Esophagus muscularis mucosa (tissue), 4 donors: Measurements from ENCODE around the gene RBP2. TPM values are rescaled to one million over a fixed set of nuclear protein-coding genes. Genes with fewer than 3 reads are reported as not detected.

Experiments
- DNase-seq: peaks from one replicate; pipeline ENCODE4 v3.0.0-alpha.2; 2017; ENCODE audit errors: extremely low spot score
- H3K27ac ChIP-seq, 4 donors: fragments of 200-600 bp; sonication (generic); replicated peaks in 1 of 4; 1 replicate in 3 of 4; 2 replicates in 1 of 4; pipeline ENCODE4 v1.5.1; 2016 to 2019; ENCODE audit warnings: mild to moderate bottlenecking in 1 of 4
- H3K27me3 ChIP-seq, 4 donors: fragments of 200-600 bp; sonication (generic); one replicate each; pipeline versions ENCODE4 v1.5.1 to v1.6.0; 2016 to 2019
- H3K36me3 ChIP-seq, 4 donors: fragments of 200-600 bp; sonication (generic); one replicate each; pipeline ENCODE4 v1.5.1; 2016 to 2019
- H3K4me1 ChIP-seq, 4 donors: fragments of 200-600 bp; sonication (generic); one replicate each; pipeline ENCODE4 v1.5.1; 2016 to 2019
- H3K4me3 ChIP-seq, 4 donors: fragments of 200-600 bp; sonication (generic); 1 replicate in 2 of 4; 2 replicates in 2 of 4; pipeline ENCODE4 v1.5.1; 2016 to 2019; ENCODE audit warnings: mild to moderate bottlenecking in 4 of 4, moderate library complexity in 1 of 4
- H3K9me3 ChIP-seq, 4 donors: fragments of 200-600 bp; sonication (generic); 1 replicate in 3 of 4; 2 replicates in 1 of 4; pipeline ENCODE4 v1.5.1; 2016 to 2019
- EP300 ChIP-seq: sonication (generic); formaldehyde crosslinking; IDR thresholded peaks from one replicate; pipeline ENCODE4 v1.6.1; 2017; ENCODE audit warnings: antibody characterized with exemption
- POLR2A ChIP-seq: fragments of 450-650 bp; IDR thresholded peaks from one replicate; pipeline ENCODE4 v1.6.1; 2017; ENCODE audit warnings: antibody characterized with exemption, moderate library complexity, mild to moderate bottlenecking, low read depth
- POLR2AphosphoS5 ChIP-seq, 2 donors: sonication (generic); formaldehyde crosslinking; IDR thresholded peaks; one replicate each; pipeline ENCODE4 v1.6.1; 2017; ENCODE audit warnings: antibody characterized with exemption in 2 of 2
- WGBS: methylation state at CpG from one replicate; pipeline ENCODE4 v1.1.5; 2018; 5-methylcytosine and 5-hydroxymethylcytosine counted together
- intact Hi-C: fragments of 100-400 bp; cut with DNase I; formaldehyde crosslinking; loops from one replicate; pipeline ENCODE4 v1.15.1; 2023
- total RNA-seq, 4 donors: library from RNA; depleted of rRNA; stranded (reverse); fragments of >200 nt; gene quantifications; one replicate each; pipeline versions ENCODE4 v1.1.0 to v1.2.1, GENCODE V29; 2016
- TF ChIP-seq, protein P1 (sequence below), 3 experiments: fragments of 200-600 bp in 2 of 3; fragments of 450-650 bp in 1 of 3; sonication (generic) in 2 of 3; IDR thresholded peaks; one replicate each; pipeline ENCODE4 v1.5.1; 2017 to 2019; ENCODE audit warnings: antibody characterized with exemption in 3 of 3, mild to moderate bottlenecking in 2 of 3, moderate library complexity in 1 of 3

Gene RBP2
- total RNA-seq, 4 donors from 2014 or later, result not detected

DNA sequence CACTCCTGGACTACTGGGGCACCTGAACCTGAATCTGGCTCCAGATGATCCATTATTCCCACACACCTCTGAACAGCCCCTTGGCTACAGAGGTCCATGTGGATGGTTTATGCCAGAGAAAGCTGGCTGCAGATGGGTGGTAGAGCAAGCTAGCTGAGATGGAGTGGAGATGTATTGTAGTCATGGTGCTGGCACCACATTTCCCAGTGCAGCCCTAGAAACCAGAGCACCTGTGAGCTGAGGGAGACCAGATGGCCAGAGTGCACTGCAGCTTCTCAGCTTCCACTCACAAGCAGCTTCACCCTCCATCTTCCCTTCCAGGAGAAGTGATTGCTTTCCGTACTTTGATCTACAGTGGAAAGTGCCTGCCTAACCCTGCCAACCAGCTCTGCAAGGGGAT, 33.3 kb upstream of the RBP2 start:
- Histone ChIP-seq H3K27ac (no peak overlapping the region), H3K36me3 (no peaks in the 10 kb centered on the region), H3K4me1 (no peaks in the 10 kb centered on the region), H3K9me3 (no peaks in the 10 kb centered on the region), H3K27me3 (no peaks in the 10 kb centered on the region), H3K4me3 (no peak overlapping the region)
- DNase-seq, result peak; percentile 86
- intact Hi-C loops, result no loop called here
- no peak for TF ChIP-seq POLR2AphosphoS5 (IDR thresholded peaks at IDR 0.05)
- 0% methylated on average over 1 of the region's 1 CpG for WGBS

DNA sequence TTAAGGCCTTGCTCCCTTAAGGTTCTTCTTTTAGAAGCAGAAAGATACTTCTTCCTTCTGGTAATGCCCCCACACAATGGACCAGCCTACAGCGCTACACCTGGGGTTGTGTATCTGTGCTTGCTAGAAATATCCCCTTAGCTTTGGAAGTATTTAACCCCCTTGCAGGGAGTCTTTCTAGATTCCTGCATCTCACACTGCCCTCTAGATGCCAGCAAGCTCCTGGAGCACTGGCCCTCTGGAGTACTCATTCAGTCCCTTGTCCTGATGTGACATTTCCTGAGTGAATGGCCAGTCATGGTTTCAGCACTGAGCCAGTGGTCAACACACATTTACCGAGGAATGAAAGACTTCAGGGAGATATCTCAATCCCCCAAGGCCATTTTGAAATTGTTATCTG, 30.4 kb upstream of the RBP2 start:
- intact Hi-C loops, result no loop called here
- Histone ChIP-seq H3K36me3 (no peaks in the 10 kb centered on the region), H3K4me1 (no peaks in the 10 kb centered on the region), H3K9me3 (no peaks in the 10 kb centered on the region), H3K4me3 (no peak overlapping the region), H3K27me3 (no peaks in the 10 kb centered on the region), H3K27ac (no peak overlapping the region)
- no peak for DNase-seq
- TF ChIP-seq EP300 (no peak), POLR2AphosphoS5 (IDR thresholded peaks at IDR 0.05) (no peak), POLR2A (no peak)
- TF ChIP-seq, protein P1, sequence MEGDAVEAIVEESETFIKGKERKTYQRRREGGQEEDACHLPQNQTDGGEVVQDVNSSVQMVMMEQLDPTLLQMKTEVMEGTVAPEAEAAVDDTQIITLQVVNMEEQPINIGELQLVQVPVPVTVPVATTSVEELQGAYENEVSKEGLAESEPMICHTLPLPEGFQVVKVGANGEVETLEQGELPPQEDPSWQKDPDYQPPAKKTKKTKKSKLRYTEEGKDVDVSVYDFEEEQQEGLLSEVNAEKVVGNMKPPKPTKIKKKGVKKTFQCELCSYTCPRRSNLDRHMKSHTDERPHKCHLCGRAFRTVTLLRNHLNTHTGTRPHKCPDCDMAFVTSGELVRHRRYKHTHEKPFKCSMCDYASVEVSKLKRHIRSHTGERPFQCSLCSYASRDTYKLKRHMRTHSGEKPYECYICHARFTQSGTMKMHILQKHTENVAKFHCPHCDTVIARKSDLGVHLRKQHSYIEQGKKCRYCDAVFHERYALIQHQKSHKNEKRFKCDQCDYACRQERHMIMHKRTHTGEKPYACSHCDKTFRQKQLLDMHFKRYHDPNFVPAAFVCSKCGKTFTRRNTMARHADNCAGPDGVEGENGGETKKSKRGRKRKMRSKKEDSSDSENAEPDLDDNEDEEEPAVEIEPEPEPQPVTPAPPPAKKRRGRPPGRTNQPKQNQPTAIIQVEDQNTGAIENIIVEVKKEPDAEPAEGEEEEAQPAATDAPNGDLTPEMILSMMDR (IDR thresholded peaks at IDR 0.05), result no peak
- 76% methylated on average over 1 of the region's 2 CpGs for WGBS

DNA sequence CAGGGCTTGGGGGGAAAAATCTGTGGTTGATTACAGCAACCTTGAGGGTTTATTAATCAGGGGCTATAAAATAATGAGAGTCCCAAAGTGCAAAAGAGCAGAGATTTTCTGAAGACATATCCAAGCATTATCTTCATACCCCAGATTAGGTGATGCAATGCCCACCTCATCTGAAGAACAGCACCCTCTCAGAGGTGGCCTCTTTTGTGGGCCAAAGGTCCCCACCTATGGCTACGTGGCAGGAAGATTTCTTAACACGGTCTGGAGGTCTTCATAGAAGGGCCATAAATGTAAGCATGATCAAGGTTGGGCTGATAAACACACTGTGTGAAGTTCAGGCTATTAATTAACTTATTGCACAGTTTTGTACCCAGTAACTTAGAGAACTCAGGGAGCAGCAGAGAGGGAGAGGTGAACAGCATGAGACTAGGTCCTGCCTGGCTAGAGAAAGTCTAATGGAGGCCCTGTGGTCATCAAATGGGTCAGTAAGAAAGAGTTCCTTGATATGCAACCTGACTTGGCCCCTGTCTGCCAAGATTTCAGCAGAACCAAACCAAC, 29.6 kb upstream of the RBP2 start:
- Histone ChIP-seq H3K9me3 (no peaks in the 10 kb centered on the region), H3K4me1 (no peaks in the 10 kb centered on the region), H3K27me3 (no peaks in the 10 kb centered on the region), H3K27ac (no peak overlapping the region), H3K4me3 (no peak overlapping the region), H3K36me3 (no peaks in the 10 kb centered on the region)
- 80% methylated on average over 2 of the region's 2 CpGs for WGBS
- intact Hi-C loops, result no loop called here
- no peak for DNase-seq
- TF ChIP-seq, protein P1 (IDR thresholded peaks at IDR 0.05), result no peak
- no peak for TF ChIP-seq EP300
- TF ChIP-seq POLR2A, result no peak
- TF ChIP-seq POLR2AphosphoS5 (IDR thresholded peaks at IDR 0.05), result no peak

DNA sequence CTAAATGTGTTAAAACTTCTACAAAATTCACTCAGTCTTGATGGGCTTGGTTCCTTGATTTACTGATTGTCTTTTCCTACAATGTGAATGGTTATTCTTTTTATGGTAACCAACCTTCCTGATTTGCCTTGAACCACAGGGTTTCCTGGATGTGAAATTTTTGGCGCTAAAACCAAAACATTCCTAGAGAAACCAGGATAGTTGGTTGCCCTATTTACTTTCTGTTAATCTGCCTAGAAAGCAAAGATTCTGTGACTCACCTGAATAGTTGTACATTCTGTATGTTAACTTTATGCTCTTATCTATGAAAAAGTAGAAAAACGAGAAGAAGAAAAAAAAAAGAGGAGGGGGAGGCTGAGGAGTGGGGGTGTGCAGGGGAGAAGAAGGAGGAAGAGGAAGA, 23.2 kb upstream of the RBP2 start:
- Histone ChIP-seq H3K27ac (no peak overlapping the region), H3K36me3 (peaks cover 0 to 1% (median 0%) of the 10 kb centered on the region in 4 donors), H3K4me3 (no peak overlapping the region), H3K27me3 (no peaks in the 10 kb centered on the region), H3K9me3 (no peaks in the 10 kb centered on the region), H3K4me1 (no peaks in the 10 kb centered on the region)
- intact Hi-C loops, result no loop called here
- DNase-seq, result no peak
- WGBS, result 78% methylated on average over 2 of the region's 2 CpGs
- TF ChIP-seq EP300 (no peak), POLR2AphosphoS5 (IDR thresholded peaks at IDR 0.05) (no peak), POLR2A (no peak)
- TF ChIP-seq, protein P1 (IDR thresholded peaks at IDR 0.05), result no peak

DNA sequence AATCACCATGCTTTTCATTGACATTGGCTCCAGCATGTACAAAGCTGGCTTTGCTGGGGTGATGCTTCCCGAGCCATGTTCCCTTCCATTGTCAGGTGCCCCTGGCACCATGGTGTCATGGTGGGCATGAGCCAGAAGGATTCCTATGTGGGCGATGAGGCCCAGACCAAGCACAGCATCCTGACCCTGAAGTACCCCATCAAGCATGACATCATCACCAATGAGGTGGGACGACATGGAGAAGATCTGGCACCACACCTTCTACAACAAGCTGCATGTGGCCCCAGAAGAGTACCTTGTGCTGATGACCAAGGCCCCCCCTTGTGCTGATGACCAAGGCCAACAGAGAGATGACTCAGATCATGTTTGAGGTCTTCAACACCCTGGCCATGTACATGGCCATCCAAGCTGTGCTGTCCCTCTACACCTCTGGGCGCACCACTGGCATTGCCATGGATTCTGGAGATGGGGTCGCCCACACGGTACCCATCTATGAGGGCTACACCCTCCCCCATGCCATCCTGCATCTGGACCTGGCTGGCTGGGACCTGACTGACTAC, 17.6 kb upstream of the RBP2 start:
- 90% methylated on average over 5 of the region's 6 CpGs for WGBS
- Histone ChIP-seq H3K36me3 (peaks cover 0 to 10% (median 0%) of the 10 kb centered on the region in 4 donors), H3K9me3 (no peaks in the 10 kb centered on the region), H3K4me3 (no peak overlapping the region), H3K27ac (no peak overlapping the region), H3K27me3 (no peaks in the 10 kb centered on the region), H3K4me1 (no peaks in the 10 kb centered on the region)
- intact Hi-C loops, result no loop called here
- no peak for DNase-seq
- TF ChIP-seq POLR2A (no peak), POLR2AphosphoS5 (IDR thresholded peaks at IDR 0.05) (no peak), EP300 (no peak)
- TF ChIP-seq, protein P1 (IDR thresholded peaks at IDR 0.05), result no peak
